ENCODE measurements around the gene SMIM26.
A peak's percentile ranks its signal among the peaks of the same experiment; 100 is the strongest.

The SMIM26 gene

GRCh38 chr20:18545566-18545965, 21.7 kb upstream of the SMIM26 start:
- H3K4me1 Mint-ChIP-seq (ENCODE audit: low read depth), result peaks cover 1% of the 10 kb centered on the region
- H3K4me3 Mint-ChIP-seq, result no peak overlapping the region
- H3K36me3 Mint-ChIP-seq (ENCODE audit: low read depth), result peaks cover 85% of the 10 kb centered on the region
- no peak overlapping the region for H3K27ac Mint-ChIP-seq
- H3K9me3 Mint-ChIP-seq, result no peaks in the 10 kb centered on the region
- H3K27me3 Mint-ChIP-seq, result no peaks in the 10 kb centered on the region
- no peak for DNase-seq

GRCh38 chr20:18548465-18548864, 18.8 kb upstream of the SMIM26 start:
- H3K4me1 Mint-ChIP-seq (ENCODE audit: low read depth), result no peaks in the 10 kb centered on the region
- no peak overlapping the region for H3K4me3 Mint-ChIP-seq
- H3K27ac Mint-ChIP-seq, result no peak overlapping the region
- H3K27me3 Mint-ChIP-seq, result no peaks in the 10 kb centered on the region
- H3K36me3 Mint-ChIP-seq (ENCODE audit: low read depth), result peaks cover 78% of the 10 kb centered on the region
- DNase-seq, result no peak
- no peaks in the 10 kb centered on the region for H3K9me3 Mint-ChIP-seq

GRCh38 chr20:18553746-18554145, 13.5 kb upstream of the SMIM26 start:
- Mint-ChIP-seq H3K9me3 (no peaks in the 10 kb centered on the region), H3K27me3 (no peaks in the 10 kb centered on the region), H3K4me3 (no peak overlapping the region), H3K4me1 (ENCODE audit: low read depth) (no peaks in the 10 kb centered on the region), H3K36me3 (ENCODE audit: low read depth) (peaks cover 77% of the 10 kb centered on the region), H3K27ac (no peak overlapping the region)
- no peak for DNase-seq

- no peaks in the 10 kb centered on the region for H3K27me3 Mint-ChIP-seq
- peaks cover 55% of the 10 kb centered on the region for H3K36me3 Mint-ChIP-seq (ENCODE audit: low read depth)
- H3K9me3 Mint-ChIP-seq, result no peaks in the 10 kb centered on the region
- DNase-seq, result no peak
- peak overlapping the region; percentile 97 for H3K27ac Mint-ChIP-seq
- peak overlapping the region; percentile 93 for H3K4me3 Mint-ChIP-seq
- peaks cover 20% of the 10 kb centered on the region for H3K4me1 Mint-ChIP-seq (ENCODE audit: low read depth)
Measured at GRCh38 chr20:18567739-18568091, 483 bp downstream of the SMIM26 start.

GRCh38 chr20:18571009-18571408, 3.8 kb downstream of the SMIM26 start:
- DNase-seq, result no peak
- Mint-ChIP-seq H3K4me1 (ENCODE audit: low read depth) (peaks cover 20% of the 10 kb centered on the region), H3K27ac (peak overlapping the region; percentile 6), H3K4me3 (no peak overlapping the region), H3K36me3 (ENCODE audit: low read depth) (peaks cover 48% of the 10 kb centered on the region), H3K9me3 (no peaks in the 10 kb centered on the region), H3K27me3 (no peaks in the 10 kb centered on the region)

GRCh38 chr20:18571578-18571977, 4.3 kb downstream of the SMIM26 start:
- Mint-ChIP-seq H3K27me3 (no peaks in the 10 kb centered on the region), H3K27ac (peak overlapping the region; percentile 6), H3K4me1 (ENCODE audit: low read depth) (peaks cover 16% of the 10 kb centered on the region), H3K36me3 (ENCODE audit: low read depth) (peaks cover 48% of the 10 kb centered on the region), H3K9me3 (no peaks in the 10 kb centered on the region), H3K4me3 (no peak overlapping the region)
- no peak for DNase-seq

GRCh38 chr20:18577942-18578341, 10.7 kb downstream of the SMIM26 start:
- H3K36me3 Mint-ChIP-seq (ENCODE audit: low read depth), result no peaks in the 10 kb centered on the region
- no peaks in the 10 kb centered on the region for H3K9me3 Mint-ChIP-seq
- no peaks in the 10 kb centered on the region for H3K27me3 Mint-ChIP-seq
- no peaks in the 10 kb centered on the region for H3K4me1 Mint-ChIP-seq (ENCODE audit: low read depth)
- no peak for DNase-seq
- no peak overlapping the region for H3K4me3 Mint-ChIP-seq
- no peak overlapping the region for H3K27ac Mint-ChIP-seq

GRCh38 chr20:18578581-18578980, 11.3 kb downstream of the SMIM26 start:
- no peak overlapping the region for H3K4me3 Mint-ChIP-seq
- H3K27ac Mint-ChIP-seq, result no peak overlapping the region
- no peak for DNase-seq
- no peaks in the 10 kb centered on the region for H3K4me1 Mint-ChIP-seq (ENCODE audit: low read depth)
- peaks cover under 1% of the 10 kb centered on the region for H3K27me3 Mint-ChIP-seq
- H3K36me3 Mint-ChIP-seq (ENCODE audit: low read depth), result no peaks in the 10 kb centered on the region
- no peaks in the 10 kb centered on the region for H3K9me3 Mint-ChIP-seq

- no peak for DNase-seq
- H3K4me1 Mint-ChIP-seq (ENCODE audit: low read depth), result no peaks in the 10 kb centered on the region
- no peak overlapping the region for H3K27ac Mint-ChIP-seq
- no peaks in the 10 kb centered on the region for H3K9me3 Mint-ChIP-seq
- H3K4me3 Mint-ChIP-seq, result no peak overlapping the region
- no peaks in the 10 kb centered on the region for H3K36me3 Mint-ChIP-seq (ENCODE audit: low read depth)
- peaks cover 8% of the 10 kb centered on the region for H3K27me3 Mint-ChIP-seq
Measured at GRCh38 chr20:18580012-18580411, 12.8 kb downstream of the SMIM26 start.

- peaks cover 24% of the 10 kb centered on the region for H3K4me1 Mint-ChIP-seq (ENCODE audit: low read depth)
- H3K27me3 Mint-ChIP-seq, result peaks cover 11% of the 10 kb centered on the region
- H3K36me3 Mint-ChIP-seq (ENCODE audit: low read depth), result peaks cover 8% of the 10 kb centered on the region
- no peak overlapping the region for H3K27ac Mint-ChIP-seq
- H3K9me3 Mint-ChIP-seq, result no peaks in the 10 kb centered on the region
- DNase-seq, result no peak
- H3K4me3 Mint-ChIP-seq, result no peak overlapping the region
Measured at GRCh38 chr20:18585134-18585533, 17.9 kb downstream of the SMIM26 start.

- H3K4me1 Mint-ChIP-seq (ENCODE audit: low read depth), result peaks cover 30% of the 10 kb centered on the region
- peak within 1 kb of the TSS; percentile 88 for H3K27ac Mint-ChIP-seq
- no peaks in the 10 kb centered on the region for H3K9me3 Mint-ChIP-seq
- H3K4me3 Mint-ChIP-seq, result peak within 1 kb of the TSS; percentile 87
- H3K36me3 Mint-ChIP-seq (ENCODE audit: low read depth), result peaks cover 8% of the 10 kb centered on the region
- peaks cover 11% of the 10 kb centered on the region for H3K27me3 Mint-ChIP-seq
- peak; percentile 93 for DNase-seq
Measured at GRCh38 chr20:18587665-18588573, 20.7 kb downstream of the SMIM26 start, which contains the start of gene DTD1. TSS of gene DTD1 (plus strand) at chr20:18588054. CDS start at chr20:18588073, 19 bp downstream.

GRCh38 chr20:18588574-18588933, 21.3 kb downstream of the SMIM26 start:
- peaks cover 11% of the 10 kb centered on the region for H3K27me3 Mint-ChIP-seq
- DNase-seq, result no peak
- H3K27ac Mint-ChIP-seq, result peak overlapping the region; percentile 88
- peak overlapping the region; percentile 87 for H3K4me3 Mint-ChIP-seq
- H3K9me3 Mint-ChIP-seq, result no peaks in the 10 kb centered on the region
- H3K36me3 Mint-ChIP-seq (ENCODE audit: low read depth), result peaks cover 13% of the 10 kb centered on the region
- peaks cover 30% of the 10 kb centered on the region for H3K4me1 Mint-ChIP-seq (ENCODE audit: low read depth)

GRCh38 chr20:18589941-18590674, 22.9 kb downstream of the SMIM26 start:
- H3K4me3 Mint-ChIP-seq, result peak overlapping the region; percentile 87
- H3K9me3 Mint-ChIP-seq, result no peaks in the 10 kb centered on the region
- DNase-seq, result no peak
- peaks cover 21% of the 10 kb centered on the region for H3K36me3 Mint-ChIP-seq (ENCODE audit: low read depth)
- H3K27ac Mint-ChIP-seq, result peak overlapping the region; percentile 48
- H3K27me3 Mint-ChIP-seq, result peaks cover 2% of the 10 kb centered on the region
- peaks cover 30% of the 10 kb centered on the region for H3K4me1 Mint-ChIP-seq (ENCODE audit: low read depth)

GRCh38 chr20:18596270-18596669, 29.0 kb downstream of the SMIM26 start:
- Mint-ChIP-seq H3K9me3 (no peaks in the 10 kb centered on the region), H3K27me3 (no peaks in the 10 kb centered on the region), H3K4me1 (ENCODE audit: low read depth) (peaks cover 2% of the 10 kb centered on the region), H3K4me3 (no peak overlapping the region), H3K27ac (no peak overlapping the region), H3K36me3 (ENCODE audit: low read depth) (peaks cover 61% of the 10 kb centered on the region)
- no peak for DNase-seq

GRCh38 chr20:18609741-18610140, 42.5 kb downstream of the SMIM26 start:
- DNase-seq, result no peak
- peaks cover 41% of the 10 kb centered on the region for H3K36me3 Mint-ChIP-seq (ENCODE audit: low read depth)
- H3K4me1 Mint-ChIP-seq (ENCODE audit: low read depth), result peaks cover 16% of the 10 kb centered on the region
- no peaks in the 10 kb centered on the region for H3K27me3 Mint-ChIP-seq
- H3K9me3 Mint-ChIP-seq, result no peaks in the 10 kb centered on the region
- H3K4me3 Mint-ChIP-seq, result no peak overlapping the region
- H3K27ac Mint-ChIP-seq, result no peak overlapping the region
